Embryonic facial prominence (tissue), 1 donor: ENCODE data around the gene STX19.
A peak's percentile ranks its signal among the peaks of the same experiment; 100 is the strongest.
"Not testable (repeated sequence)": the region's sequence is repeated elsewhere in the genome, so short reads cannot be mapped to it uniquely, and the experiment has no call there.

Experiments
- DNase-seq: peaks from one replicate; pipeline ENCODE4 v3.0.0-alpha.2; 2016; ENCODE audit errors: extremely low spot score

STX19 gene

DNA sequence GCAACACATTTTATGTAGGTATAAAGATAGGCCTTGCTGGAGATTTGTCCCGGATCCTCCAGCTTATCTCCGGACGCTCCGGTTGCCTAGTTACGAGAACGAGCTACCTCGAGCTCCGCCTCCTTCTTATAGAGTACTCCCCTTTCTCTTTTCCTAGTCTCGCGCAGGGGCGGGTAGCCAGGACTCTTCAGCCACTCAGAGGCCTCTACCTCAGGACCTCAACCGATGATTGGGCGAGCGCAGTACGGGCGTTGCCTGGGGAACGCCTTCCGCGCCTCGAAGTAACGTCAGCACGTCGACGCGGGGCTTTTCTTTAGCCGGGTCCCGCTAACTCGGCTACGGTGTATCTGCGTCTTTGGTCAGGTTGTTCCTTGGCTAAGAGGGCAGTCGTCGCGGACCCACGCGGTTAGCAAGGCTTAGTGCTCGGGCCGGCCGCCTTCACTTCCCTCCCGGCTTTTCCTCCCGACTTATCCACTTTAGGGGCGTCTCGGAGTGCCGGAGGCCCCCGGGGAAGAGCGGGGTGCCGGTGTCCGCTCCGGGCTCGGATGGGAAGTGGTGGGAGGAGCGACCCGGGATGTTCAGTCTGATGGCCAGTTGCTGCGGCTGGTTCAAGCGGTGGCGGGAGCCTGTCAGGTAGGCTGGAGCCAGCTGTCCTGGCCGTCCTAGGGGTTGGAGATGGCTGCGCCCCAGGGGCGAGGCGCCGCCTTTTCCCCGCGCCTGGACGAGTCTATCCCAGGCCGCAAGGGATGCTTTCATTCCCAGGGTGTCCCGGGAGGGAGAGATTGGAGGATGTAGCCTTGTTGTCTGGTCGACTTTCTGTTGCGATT is 48.3 kb downstream of the STX19 start, which contains the start of gene ARL13B:
Gene ARL13B, plus strand, starts transcription at position 306 of the 827 bp plus-strand sequence. Its CDS starts 269 bp downstream, at position 575.
- DNase-seq, result peak; percentile 99

- DNase-seq, result peak; percentile 65
Observed at GRCh38 chr3:93973131-93974126, 55.0 kb downstream of the STX19 start, which contains the start of gene PROS1. Gene PROS1 (minus strand): TSS chr3:93973896. CDS start chr3:93973749, 147 bp downstream.

GRCh38 chr3:93969997-93970396 is 58.4 kb downstream of the STX19 start:
- DNase-seq, result no peak

DNA sequence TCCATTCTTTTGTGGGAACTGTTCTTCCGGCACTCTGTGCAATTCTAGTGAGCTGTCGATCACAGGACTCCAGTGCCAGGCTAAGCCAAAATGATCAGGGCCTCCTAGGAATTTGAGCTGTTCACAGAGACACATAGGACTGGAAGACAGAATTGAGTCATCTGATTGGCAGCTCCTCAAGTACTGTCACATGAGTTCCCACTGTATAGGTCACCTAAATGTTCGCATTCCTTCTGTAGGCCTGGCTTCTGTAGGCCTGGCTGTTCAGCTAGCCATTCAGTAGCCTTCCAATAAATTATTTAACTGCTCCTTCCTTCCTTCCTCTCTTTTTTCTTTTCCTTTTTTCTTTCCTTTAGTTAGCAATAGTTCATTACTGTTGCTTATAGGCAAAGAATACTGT is 59.0 kb downstream of the STX19 start:
- no peak for DNase-seq

- DNase-seq, result not testable (repeated sequence)
Observed at GRCh38 chr3:93965106-93965505, 63.3 kb downstream of the STX19 start.
